ENCODE measurements around the gene DENND2C.

- TF ChIP-seq EZH2phosphoT487 (IDR thresholded peaks at IDR 0.05; ENCODE audit: borderline replicate concordance, low read depth, low read length), result no peak
- TF ChIP-seq CTCF (conservative IDR thresholded peaks at IDR 0.05; ENCODE audit: low read length), result no peak
Measured at GRCh38 chr1:114668784-114669561, 876 bp downstream of the DENND2C start.

All from OCI-LY7 (cell line).